ENCODE data around the gene F7. TPM values are rescaled to one million over a fixed set of nuclear protein-coding genes. Genes with fewer than 3 reads are reported as not detected.
"Not testable (repeated sequence)": the region's sequence is repeated elsewhere in the genome, so short reads cannot be mapped to it uniquely, and the experiment has no call there.

The F7 gene
- not detected for total RNA-seq
- polyA plus RNA-seq, result under 1 TPM in 1 of 3 donors, not detected in 2; 0.03 TPM
- long read RNA-seq, donor 1, result 0 reads
- long read RNA-seq, donor 2, result 0 reads

DNA sequence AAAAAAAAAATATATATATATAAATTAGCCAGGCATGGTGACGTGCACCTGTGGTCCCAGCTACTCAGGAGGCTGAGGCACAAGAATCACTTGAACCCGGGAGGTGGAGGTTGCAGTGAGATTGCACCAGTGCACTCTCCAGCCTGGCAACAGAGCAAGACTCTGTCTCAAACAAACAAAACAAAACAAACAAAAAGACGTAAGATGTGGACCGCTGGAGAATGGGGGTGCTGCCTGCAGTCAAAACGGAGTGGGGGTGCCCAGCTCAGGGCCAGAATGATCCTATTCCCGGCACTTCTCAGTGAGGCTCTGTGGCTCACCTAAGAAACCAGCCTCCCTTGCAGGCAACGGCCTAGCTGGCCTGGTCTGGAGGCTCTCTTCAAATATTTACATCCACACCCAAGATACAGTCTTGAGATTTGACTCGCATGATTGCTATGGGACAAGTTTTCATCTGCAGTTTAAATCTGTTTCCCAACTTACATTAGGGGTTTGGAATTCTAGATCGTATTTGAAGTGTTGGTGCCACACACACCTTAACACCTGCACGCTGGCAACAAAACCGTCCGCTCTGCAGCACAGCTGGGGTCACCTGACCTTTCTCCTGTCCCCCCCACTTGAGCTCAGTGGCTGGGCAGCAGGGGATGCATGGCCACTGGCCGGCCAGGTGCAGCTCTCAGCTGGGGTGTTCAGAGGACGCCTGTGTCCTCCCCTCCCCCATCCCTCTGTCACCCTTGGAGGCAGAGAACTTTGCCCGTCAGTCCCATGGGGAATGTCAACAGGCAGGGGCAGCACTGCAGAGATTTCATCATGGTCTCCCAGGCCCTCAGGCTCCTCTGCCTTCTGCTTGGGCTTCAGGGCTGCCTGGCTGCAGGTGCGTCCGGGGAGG, at the start of gene F7:
F7 (plus strand) TSS at position 760 of the 889 bp plus-strand sequence; CDS start at position 811, 51 bp downstream.
- no peak for DNase-seq

GRCh38 chr13:113057084-113057483, 48.5 kb upstream of the F7 start:
- 86 to 94% (median 92%) methylated on average over 1 of the region's 1 CpG; no CpG with 5 or more reads in 1 of the 5 donors for WGBS, 5 donors
- intact Hi-C loops (cut with DNase I; ENCODE audit: low total_unique reads), result loop anchor here (10.0 kb wide), 1 partner anchor 168 kb away; no protein-coding TSS in a partner anchor
- Histone ChIP-seq H3K36me3 (peaks cover 0 to 13% (median 0%) of the 10 kb centered on the region in 6 donors), H3K4me1 (no peaks in the 10 kb centered on the region), H3K9me3 (peaks cover 0 to 9% (median 0%) of the 10 kb centered on the region in 8 donors), H3K27ac (no peak overlapping the region), H3K27me3 (replicated peaks in 1 of 7) (peaks cover 0 to 4% (median 0%) of the 10 kb centered on the region in 7 donors), H3K4me3 (no peak overlapping the region)
- peak; percentile 5 for DNase-seq
- TF ChIP-seq, protein P1, sequence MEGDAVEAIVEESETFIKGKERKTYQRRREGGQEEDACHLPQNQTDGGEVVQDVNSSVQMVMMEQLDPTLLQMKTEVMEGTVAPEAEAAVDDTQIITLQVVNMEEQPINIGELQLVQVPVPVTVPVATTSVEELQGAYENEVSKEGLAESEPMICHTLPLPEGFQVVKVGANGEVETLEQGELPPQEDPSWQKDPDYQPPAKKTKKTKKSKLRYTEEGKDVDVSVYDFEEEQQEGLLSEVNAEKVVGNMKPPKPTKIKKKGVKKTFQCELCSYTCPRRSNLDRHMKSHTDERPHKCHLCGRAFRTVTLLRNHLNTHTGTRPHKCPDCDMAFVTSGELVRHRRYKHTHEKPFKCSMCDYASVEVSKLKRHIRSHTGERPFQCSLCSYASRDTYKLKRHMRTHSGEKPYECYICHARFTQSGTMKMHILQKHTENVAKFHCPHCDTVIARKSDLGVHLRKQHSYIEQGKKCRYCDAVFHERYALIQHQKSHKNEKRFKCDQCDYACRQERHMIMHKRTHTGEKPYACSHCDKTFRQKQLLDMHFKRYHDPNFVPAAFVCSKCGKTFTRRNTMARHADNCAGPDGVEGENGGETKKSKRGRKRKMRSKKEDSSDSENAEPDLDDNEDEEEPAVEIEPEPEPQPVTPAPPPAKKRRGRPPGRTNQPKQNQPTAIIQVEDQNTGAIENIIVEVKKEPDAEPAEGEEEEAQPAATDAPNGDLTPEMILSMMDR (IDR thresholded peaks at IDR 0.05 in 8 of 11, conservative IDR thresholded peaks at IDR 0.05 in 3 of 11), result no peak
- TF ChIP-seq POLR2A (IDR thresholded peaks at IDR 0.05), result no peak
- TF ChIP-seq POLR2AphosphoS5 (IDR thresholded peaks at IDR 0.05), result no peak

More for the DNA sequence above, at the start of gene F7:
- no peak within 1 kb of the TSS for H3K4me3 ChIP-seq
- peaks cover 0 to 40% (median 12%) of the 10 kb centered on the region in 7 donors for H3K27me3 ChIP-seq (replicated peaks in 1 of 7)
- no peaks in the 10 kb centered on the region for H3K9me3 ChIP-seq
- no peaks in the 10 kb centered on the region for H3K36me3 ChIP-seq
- no peak within 1 kb of the TSS for H3K27ac ChIP-seq
- 68 to 80% (median 74%) methylated on average over 17 of the region's 17 CpGs for WGBS, 5 donors
- intact Hi-C loops (cut with DNase I; ENCODE audit: low total_unique reads), result no loop called here
- TF ChIP-seq POLR2A (IDR thresholded peaks at IDR 0.05) (no peak), POLR2AphosphoS5 (IDR thresholded peaks at IDR 0.05) (no peak)
- peaks cover 4 to 10% (median 8%) of the 10 kb centered on the region in 6 donors for H3K4me1 ChIP-seq

- DNase-seq, result peak; percentile 12
- H3K27me3 ChIP-seq (replicated peaks in 1 of 7); H3K27ac ChIP-seq; H3K4me1 ChIP-seq; H3K9me3 ChIP-seq; H3K4me3 ChIP-seq; H3K36me3 ChIP-seq: not testable (repeated sequence)
- 90 to 100% (median 95%) methylated on average over 3 of the region's 3 CpGs for WGBS, 5 donors
- intact Hi-C loops (cut with DNase I; ENCODE audit: low total_unique reads), result loop anchor here (10.0 kb wide), 1 partner anchor 167 kb away; no protein-coding TSS in a partner anchor
Measured at GRCh38 chr13:113057559-113057958, 48.0 kb upstream of the F7 start.

- WGBS, 5 donors, result 89 to 93% (median 91%) methylated on average over 21 of the region's 21 CpGs
- DNase-seq, result peak; percentile 34
- peaks cover 0 to 4% (median 0%) of the 10 kb centered on the region in 7 donors for H3K27me3 ChIP-seq (replicated peaks in 1 of 7)
Measured at GRCh38 chr13:113058129-113058987, 47.2 kb upstream of the F7 start.

More at GRCh38 chr13:113058129-113058987, 47.2 kb upstream of the F7 start:
- Histone ChIP-seq H3K4me3 (no peak overlapping the region), H3K4me1 (no peaks in the 10 kb centered on the region), H3K9me3 (peaks cover 0 to 9% (median 0%) of the 10 kb centered on the region in 8 donors), H3K27ac (no peak overlapping the region), H3K36me3 (peaks cover 0 to 9% (median 0%) of the 10 kb centered on the region in 6 donors)
- TF ChIP-seq POLR2AphosphoS5 (IDR thresholded peaks at IDR 0.05) (no peak), POLR2A (IDR thresholded peaks at IDR 0.05) (no peak)
- TF ChIP-seq, protein P1 (IDR thresholded peaks at IDR 0.05 in 8 of 11, conservative IDR thresholded peaks at IDR 0.05 in 3 of 11), result no peak
- intact Hi-C loops (cut with DNase I; ENCODE audit: low total_unique reads), result loop anchor here (10.0 kb wide), 1 partner anchor 166 kb away; no protein-coding TSS in a partner anchor

Measured in spleen (tissue), 13 donors.